Ishikawa (cell line): ENCODE measurements around the gene IRF2.

Experiments
- CEBPB ChIP-seq: IDR thresholded peaks from 2 replicates; pipeline ENCODE4 v1.6.1; 2012
- CREB1 ChIP-seq: IDR thresholded peaks from 2 replicates; pipeline ENCODE4 v1.6.1; 2012; ENCODE audit warnings: low read depth
- EGR1 ChIP-seq: IDR thresholded peaks from 2 replicates; pipeline ENCODE4 v1.6.1; 2012
- EP300 ChIP-seq: IDR thresholded peaks from 2 replicates; pipeline ENCODE4 v1.6.1; 2012; ENCODE audit warnings: borderline replicate concordance
- FOXM1 ChIP-seq: IDR thresholded peaks from 2 replicates; pipeline ENCODE4 v1.6.1; 2012; ENCODE audit warnings: low read depth, borderline replicate concordance
- NFIC ChIP-seq: IDR thresholded peaks from 2 replicates; pipeline ENCODE4 v1.6.1; 2012
- RAD21 ChIP-seq: IDR thresholded peaks from 2 replicates; pipeline ENCODE4 v1.6.1; 2012; ENCODE audit warnings: low read depth
- REST ChIP-seq: IDR thresholded peaks from 2 replicates; pipeline ENCODE4 v1.6.1; 2012; ENCODE audit warnings: low read depth, mild to moderate bottlenecking
- TAF1 ChIP-seq: IDR thresholded peaks from 2 replicates; pipeline ENCODE4 v1.6.1; 2012; ENCODE audit warnings: low read depth, mild to moderate bottlenecking
- TCF12 ChIP-seq: IDR thresholded peaks from 2 replicates; pipeline ENCODE4 v1.6.1; 2012; ENCODE audit warnings: low read depth
- TEAD4 ChIP-seq: IDR thresholded peaks from 2 replicates; pipeline ENCODE4 v1.6.1; 2012
- YY1 ChIP-seq: IDR thresholded peaks from 2 replicates; pipeline ENCODE4 v1.6.1; 2012; ENCODE audit warnings: low read depth
- ZBTB7A ChIP-seq: IDR thresholded peaks from 2 replicates; pipeline ENCODE4 v1.6.1; 2012; ENCODE audit warnings: low read depth
- TF ChIP-seq, protein P1 (sequence below): IDR thresholded peaks from 2 replicates; pipeline ENCODE4 v1.6.1; 2012
- TF ChIP-seq, protein P2 (sequence below): IDR thresholded peaks from 2 replicates; pipeline ENCODE4 v1.6.1; 2012

The IRF2 gene

GRCh38 chr4:184427093-184427492, 47.3 kb downstream of the IRF2 start:
- no peak for TF ChIP-seq YY1
- no peak for TF ChIP-seq EGR1
- no peak for TF ChIP-seq TCF12
- no peak for TF ChIP-seq TAF1
- no peak for TF ChIP-seq RAD21
- TF ChIP-seq TEAD4, result no peak
- TF ChIP-seq NFIC, result no peak
- no peak for TF ChIP-seq ZBTB7A
- TF ChIP-seq CEBPB, result no peak
- no peak for TF ChIP-seq REST
- TF ChIP-seq, protein P1, sequence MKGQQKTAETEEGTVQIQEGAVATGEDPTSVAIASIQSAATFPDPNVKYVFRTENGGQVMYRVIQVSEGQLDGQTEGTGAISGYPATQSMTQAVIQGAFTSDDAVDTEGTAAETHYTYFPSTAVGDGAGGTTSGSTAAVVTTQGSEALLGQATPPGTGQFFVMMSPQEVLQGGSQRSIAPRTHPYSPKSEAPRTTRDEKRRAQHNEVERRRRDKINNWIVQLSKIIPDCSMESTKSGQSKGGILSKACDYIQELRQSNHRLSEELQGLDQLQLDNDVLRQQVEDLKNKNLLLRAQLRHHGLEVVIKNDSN, result no peak
- TF ChIP-seq, protein P2, sequence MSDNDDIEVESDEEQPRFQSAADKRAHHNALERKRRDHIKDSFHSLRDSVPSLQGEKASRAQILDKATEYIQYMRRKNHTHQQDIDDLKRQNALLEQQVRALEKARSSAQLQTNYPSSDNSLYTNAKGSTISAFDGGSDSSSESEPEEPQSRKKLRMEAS, result no peak
- TF ChIP-seq CREB1, result no peak
- no peak for TF ChIP-seq EP300
- no peak for TF ChIP-seq FOXM1

- TF ChIP-seq CEBPB, result no peak
- TF ChIP-seq ZBTB7A, result no peak
- no peak for TF ChIP-seq YY1
- TF ChIP-seq, protein P1, result no peak
These were observed 49.2 kb downstream of the IRF2 start for GRCh38 chr4:184424993-184425758.

DNA sequence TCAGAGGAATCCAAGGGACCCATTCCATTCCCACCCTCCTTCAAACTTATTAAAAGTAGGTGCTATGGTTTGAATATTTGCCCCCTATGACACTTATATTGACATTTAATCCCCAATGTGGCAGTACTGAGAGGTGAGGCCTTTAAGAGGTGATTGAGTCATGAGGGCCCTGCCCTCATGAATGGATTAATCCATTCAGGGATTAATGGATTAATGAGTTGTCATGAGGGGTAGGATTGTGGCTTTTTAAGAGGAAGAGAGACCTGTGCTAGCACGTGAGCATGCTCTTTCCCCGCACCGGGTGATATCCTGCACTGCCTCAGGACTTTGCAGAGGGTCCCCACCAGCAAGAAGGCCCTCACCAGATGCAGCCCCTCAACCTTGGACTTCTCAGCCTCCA, 50.1 kb downstream of the IRF2 start:
- TF ChIP-seq, protein P2, result no peak
- TF ChIP-seq RAD21 (no peak), REST (no peak), EP300 (no peak), EGR1 (no peak), TAF1 (no peak), ZBTB7A (no peak), TCF12 (no peak), CREB1 (no peak), NFIC (no peak), YY1 (no peak), FOXM1 (no peak), TEAD4 (no peak), CEBPB (no peak)
- TF ChIP-seq, protein P1, result no peak

- TF ChIP-seq TCF12 (no peak), FOXM1 (no peak), ZBTB7A (no peak), EP300 (no peak), EGR1 (no peak)
These were observed 51.2 kb downstream of the IRF2 start for GRCh38 chr4:184423003-184423686.

- TF ChIP-seq CREB1 (no peak), TAF1 (no peak), RAD21 (no peak), EGR1 (no peak), TEAD4 (no peak), TCF12 (no peak), YY1 (no peak), NFIC (no peak), FOXM1 (no peak)
- TF ChIP-seq, protein P1, result no peak
These were observed 52.0 kb downstream of the IRF2 start for GRCh38 chr4:184422378-184422777.
